HG02642 (cell line): ENCODE data around the gene HOXA1.

Experiments
- ATAC-seq: cut with Tn5 transposase; IDR thresholded peaks from one replicate; pipeline ENCODE4 v1.9.1; 2021; ENCODE audit warnings: mild to moderate bottlenecking; ENCODE audit not compliant: unreplicated experiment, poor library complexity

The HOXA1 gene

DNA sequence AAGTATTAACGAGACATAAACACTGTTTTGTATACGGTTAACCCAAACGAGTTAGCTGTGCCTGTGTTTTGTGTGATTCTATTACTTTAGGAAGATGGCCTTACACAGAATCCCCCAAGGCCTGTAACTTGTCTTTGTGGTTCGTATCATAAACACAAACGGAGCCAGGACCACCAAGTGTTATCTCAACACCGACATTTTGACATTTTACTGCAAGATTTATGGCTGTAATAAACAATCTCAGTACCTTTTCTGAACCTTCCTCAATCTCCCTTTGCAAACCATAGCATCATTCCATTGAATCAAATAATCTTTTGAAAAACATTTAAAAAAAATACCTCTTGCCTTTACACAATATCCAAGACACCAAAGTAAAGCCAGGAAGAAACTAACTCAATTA lies 37.2 kb upstream of the HOXA1 start:
- no peak for ATAC-seq

DNA sequence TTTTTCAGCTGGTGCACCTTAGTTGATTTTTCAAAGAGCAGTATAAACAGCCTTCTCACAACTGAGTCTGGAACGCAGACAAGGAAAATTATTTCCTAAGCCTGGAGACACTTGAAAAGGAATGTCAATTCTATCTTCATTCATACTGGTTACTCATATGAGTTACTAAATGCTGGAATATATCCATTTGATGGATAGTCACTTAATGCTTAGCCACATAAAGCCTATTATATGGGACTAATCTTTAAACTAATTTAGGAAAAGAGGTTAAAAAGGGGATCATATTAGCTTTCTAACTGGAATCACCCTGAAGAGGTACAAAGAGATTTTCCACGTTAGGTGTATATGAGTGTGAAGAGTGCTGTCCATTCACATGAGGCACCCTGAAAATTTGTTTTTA lies 36.4 kb upstream of the HOXA1 start:
- ATAC-seq = no peak

DNA sequence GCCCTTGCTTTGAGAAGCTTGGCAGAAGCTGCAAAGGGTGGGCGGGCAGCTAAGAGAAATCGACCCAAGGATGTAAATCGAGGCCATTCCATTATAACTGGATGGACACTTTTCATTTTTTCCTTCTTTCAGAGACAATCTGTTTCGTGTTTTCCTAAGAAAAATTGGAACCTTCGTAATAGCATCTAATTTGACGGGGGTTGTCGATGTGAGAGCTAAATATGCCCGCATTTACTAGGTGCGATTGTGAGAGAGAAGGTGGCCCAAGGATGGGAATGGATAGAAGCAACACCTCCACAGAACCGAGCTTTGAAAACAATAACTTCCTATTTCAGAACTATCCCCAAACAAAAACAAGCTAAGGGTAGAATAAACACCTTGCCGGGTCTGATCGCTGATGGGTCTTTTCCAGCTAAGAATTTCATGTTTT lies 35.6 kb upstream of the HOXA1 start:
- no peak for ATAC-seq

DNA sequence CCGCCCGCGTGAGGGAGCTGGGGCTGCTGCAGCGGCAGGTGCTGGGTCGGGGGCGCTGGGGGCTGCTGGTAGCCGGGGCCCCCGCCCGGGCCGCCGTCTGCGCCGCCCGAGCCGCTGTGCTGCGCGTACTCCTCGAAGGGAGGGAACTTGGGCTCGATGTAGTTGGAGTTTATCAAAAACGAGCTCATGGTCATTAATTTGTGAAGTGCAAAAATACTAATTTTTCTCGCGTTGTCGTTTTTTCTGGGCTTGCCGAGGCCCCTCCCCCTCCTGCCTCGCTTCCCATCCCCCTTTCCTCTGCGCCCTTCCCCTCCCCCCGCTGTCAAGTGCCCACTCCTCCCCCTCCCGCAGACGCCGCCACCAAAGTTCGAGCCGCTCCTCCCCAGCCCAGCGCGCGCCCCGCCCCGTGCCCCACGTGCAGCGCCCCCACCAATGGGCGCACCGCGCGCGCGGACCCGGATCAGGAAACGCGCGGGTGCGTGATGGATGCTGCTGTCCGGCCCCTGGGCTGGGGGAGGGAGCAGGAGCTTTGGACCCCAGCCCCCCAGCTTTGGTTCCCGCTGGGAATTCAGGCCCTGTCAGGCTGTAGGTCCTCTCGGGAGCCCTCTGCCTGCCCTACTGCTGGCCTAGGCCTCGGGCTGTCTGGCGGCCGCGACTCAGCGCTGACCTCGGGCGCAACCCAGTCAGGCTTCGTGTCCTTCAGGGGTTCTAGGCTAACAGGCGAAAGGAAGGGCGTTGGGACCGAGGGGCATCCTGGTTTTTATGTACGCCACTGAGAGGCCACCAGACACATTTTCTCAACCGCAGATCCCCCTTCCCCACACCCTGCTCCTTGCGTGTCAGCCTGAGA lies 35.0 kb upstream of the HOXA1 start, which contains the start of gene HOXA4:
Gene HOXA4, minus strand, starts transcription at position 218 of the 850 bp plus-strand sequence. Its CDS starts 24 bp downstream, at position 194.
- ATAC-seq = no peak

DNA sequence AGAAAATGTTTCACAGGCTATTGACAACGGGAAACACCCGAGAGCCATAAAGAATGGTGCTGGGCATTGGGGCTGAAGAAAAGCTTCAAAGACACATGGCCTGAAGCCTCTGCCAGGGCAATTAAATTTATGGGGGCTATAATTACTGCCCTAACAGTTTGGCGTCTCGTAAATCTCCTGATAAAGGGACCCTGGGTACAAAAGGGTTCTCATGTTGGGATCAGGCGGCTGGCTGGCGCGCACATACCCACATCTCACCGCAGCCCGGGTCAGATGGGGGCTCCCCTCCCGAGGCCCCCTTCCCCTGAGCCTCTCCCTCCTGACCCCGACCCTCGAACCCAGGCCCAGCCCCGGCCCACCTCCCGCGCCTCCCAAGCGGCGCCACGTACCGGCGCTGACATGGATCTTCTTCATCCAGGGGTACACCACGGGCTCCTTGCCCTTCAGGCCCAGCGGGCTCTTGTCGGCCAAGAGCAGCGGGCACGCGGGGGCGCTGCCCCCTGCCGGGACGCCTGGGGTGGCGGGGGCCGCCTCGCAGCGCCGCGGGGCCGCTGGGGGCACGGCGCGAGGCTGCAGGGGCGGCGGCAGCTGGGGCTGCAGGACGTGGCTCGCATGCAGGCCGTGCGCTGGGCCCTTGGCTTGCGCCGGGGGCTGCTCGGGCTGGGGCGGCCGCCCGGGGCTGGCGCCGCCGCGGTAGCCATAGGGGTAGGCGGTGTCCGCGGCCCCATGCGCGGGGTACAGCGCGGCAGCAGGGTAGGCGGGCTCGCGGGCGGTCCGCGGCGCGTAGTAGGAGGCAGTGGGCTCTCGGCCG lies 34.1 kb upstream of the HOXA1 start:
- ATAC-seq = no peak

DNA sequence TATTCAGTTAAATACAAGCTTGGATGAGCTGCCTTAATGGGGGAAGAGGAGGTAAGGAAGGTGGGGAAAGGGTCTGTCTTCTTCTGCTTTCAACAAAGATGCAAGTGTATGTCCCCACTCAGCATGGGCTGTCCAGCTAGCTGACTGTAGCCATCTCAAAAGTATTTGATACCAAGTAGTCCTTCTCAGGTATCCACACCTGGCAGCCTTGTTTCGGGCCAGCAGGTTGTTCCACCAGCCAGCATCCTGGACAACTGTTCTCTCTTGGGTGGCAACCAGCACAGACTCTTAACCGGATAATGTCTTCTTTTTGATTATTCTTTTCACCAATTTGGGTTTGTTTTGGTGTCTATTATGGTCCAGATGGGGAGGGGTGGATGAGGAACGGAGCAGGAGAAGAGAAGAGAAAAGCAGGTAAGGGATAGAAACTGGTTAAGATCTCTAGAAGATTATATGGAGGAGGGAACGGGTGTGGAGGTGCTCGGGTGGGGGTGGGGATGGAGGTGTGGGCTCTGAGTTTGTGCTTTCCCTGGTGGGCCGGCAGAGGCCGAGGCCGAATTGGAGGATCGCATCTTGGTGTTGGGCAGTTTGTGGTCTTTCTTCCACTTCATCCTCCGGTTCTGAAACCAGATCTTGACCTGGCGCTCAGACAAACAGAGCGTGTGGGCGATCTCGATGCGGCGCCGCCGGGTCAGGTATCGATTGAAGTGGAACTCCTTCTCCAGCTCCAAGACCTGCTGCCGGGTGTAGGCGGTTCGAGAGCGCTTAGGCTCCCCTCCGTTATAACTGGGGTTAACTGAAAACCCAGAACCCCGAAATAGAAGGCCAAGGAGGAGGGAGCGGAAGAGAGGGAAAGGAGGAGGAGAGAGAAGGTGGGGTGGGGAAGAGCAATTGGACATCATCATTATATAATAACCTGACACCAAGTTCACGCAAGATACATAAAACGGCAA lies 33.3 kb upstream of the HOXA1 start:
- no peak for ATAC-seq

DNA sequence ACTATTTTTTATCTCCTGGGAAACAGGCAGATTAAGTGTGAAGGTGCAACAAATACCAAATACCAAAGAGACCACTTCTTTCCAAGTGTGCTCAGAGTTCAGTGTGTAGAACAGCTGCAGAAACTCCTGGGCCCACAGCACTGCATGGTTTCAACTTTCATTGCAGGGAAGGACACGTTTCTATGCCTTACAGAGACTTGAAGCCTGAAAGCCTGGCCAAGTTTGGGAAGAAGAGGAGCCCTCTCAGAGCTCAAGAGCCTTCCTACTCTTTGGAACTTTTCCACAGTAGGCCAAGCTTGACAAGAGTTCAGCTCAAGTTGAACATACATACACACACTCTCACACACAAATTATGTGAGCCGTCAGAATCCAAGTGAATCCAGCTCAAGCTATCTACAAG lies 32.2 kb upstream of the HOXA1 start:
- ATAC-seq = no peak

DNA sequence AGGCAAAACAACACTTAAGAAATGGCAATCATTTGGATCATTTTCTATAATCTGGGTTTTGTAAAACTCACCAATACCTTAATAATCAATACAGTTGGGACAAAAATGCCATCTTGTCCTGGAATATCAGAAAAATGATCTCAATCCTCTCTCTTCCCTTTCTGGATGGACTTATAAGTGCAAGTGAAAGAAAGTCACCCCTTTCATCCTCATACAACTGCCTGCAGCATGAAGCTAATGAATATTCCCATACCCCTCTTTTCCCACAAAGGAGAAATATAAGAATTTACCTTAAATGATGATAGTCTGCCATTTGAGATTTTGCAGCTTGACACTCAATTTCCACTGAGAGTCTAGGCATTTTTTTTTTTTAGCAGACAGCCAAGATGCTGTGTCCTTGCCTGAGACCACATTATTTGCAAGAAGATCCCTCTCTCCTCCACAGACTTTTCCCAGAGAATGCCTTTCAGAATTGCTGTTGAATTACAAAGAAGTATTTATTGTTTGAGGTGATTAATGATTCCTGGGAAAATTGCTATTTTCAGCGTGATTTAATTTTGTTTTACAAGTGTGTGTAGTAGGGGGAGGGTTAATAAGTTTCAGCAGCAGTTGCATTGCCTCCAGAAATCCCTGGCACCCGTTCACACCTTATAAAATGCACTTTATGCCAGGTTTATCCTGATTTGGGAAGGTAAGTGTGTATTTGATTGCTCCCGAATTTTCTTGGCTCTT lies 31.0 kb upstream of the HOXA1 start:
- ATAC-seq = no peak

DNA sequence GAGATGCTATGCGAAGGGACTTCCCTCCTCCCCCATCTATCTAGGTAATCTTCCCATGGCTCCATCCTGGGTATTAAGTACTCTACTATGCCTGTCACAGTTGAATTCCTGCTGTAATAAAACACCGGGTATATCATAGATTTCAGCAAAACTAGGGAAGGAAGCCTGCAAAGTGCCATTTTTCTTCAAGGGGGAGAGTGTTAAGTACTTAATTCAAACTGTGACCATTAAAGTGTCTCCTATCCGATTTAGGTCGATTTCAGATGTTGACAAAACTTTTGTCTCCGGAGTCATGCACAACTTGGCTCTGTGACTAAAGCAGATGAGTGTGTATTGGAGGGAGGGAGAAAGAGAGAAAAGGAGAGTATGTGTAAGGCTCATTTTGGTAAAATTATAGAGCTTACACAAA lies 30.2 kb upstream of the HOXA1 start:
- no peak for ATAC-seq

DNA sequence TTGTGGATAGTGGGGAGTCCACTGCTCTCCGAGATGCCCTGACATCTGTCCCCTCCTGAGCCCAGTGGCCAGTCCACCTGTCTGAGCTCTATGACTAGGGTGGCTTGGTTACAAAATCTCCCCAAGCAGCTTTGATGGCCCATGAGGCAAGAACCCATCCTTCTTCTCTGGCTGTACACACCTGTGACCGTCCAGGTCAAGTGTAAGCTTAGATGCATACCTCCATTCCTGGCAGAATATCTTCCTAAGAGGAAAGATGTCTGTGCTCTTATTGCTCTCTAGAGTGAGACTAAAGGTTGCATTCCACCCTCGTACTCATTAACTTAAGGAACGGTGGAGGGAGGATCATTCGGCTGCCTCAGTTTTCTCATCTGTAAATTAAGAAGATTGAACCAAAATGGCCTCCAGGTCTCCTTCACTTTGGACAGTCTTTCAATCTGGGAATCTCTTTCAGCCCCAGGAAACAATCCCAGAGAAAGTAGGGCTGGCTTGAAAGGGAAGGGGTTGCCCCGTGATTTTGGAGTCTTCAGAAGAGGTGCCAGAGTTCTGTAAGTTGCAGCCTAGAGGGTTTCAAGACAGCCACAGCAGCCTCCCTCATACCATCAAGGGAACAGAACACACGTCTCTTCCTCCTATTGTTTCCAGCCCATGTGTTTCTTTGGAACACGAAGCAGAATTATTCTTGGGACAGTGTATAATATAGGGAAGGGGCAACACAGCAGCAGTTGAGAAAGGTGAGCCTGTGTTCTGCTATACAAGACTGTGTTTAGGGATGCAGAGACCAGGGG lies 29.3 kb upstream of the HOXA1 start:
- ATAC-seq = no peak

DNA sequence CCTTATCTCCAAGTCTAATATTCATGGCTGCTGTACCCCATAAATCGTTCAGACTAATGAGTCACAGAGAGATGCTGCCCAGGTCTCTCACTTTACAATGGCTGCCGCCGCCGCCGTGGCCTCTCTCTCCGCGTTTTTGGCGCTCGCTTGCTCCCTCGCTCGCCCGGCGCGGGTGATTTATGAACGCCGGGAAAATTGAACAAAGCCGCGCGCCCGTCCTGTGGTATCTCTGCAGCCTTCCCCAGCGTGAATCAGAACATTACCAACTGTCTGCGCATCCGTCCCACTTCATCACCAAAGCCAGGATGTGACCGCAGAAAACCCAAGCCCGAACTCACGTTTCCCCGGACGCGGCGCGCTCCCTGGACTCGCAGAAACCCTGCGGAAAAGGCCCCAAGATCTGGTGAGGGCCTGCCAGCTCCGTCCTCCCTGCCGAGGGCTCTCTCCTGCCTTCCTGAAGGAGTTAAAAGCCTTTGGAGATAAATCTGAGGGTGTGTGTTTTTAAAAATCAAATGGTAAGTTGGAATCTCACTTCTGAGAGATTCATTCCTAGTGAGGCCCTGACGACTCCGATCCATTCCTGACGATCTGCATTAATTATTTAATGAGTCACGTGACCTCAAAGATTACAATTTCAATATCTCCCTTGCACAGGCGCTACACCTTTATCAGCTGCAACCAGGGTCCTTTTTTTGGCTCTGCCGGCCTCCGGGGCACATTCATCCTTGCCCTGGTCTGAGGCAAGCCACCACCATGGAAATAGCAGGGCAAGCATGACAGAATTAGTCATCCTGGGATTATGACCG lies 28.5 kb upstream of the HOXA1 start:
- no peak for ATAC-seq

DNA sequence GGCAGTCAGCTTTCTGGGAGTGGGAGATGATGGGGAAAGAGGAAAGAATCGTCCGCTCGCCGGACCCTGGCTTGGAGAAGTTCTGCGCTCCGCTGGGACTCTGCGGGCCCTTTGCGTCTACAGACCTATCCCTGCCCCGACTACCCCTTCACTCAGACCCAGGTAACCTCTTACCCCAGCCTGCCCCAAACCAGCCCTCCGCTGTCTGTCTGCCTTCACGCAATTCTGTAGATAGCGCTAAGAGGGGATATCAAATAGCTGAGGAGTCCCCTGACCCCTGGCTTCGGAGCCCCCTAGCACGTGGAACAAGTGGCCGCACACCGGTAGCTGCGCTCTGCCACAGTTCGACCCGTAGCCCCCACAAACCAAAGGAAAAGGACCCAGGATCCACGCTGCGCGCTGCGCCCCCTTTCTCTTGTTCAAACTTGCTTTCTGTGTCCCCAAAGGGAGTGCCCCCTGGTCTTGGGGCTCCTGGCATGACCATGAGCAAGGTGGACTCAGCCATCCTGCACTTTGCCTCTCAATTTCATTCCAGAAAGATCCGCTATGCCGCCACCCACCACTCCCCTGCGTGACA lies 27.8 kb upstream of the HOXA1 start:
- no peak for ATAC-seq

DNA sequence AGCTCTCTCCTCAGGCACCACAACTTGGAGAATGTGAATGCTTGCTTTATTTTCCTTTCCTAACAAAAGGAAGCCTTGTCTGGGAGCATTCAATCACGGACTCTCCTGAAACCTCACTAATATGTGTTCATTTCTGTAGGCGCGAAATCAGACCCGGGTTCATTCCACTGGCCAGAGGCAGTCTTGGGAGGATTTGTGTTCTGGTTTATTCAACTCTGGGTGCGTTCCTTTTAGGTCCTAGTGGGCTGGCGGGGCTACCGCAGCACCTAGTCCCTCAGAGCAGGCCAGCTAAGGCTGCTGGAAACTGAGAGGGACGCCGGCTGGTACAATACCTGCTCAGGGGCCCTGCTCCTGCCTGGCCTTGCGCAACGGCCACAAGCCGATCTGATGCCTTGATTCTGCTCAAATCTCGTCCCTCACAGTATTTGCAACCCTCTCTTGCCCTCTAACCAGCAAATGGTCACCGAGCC lies 27.2 kb upstream of the HOXA1 start:
- no peak for ATAC-seq

DNA sequence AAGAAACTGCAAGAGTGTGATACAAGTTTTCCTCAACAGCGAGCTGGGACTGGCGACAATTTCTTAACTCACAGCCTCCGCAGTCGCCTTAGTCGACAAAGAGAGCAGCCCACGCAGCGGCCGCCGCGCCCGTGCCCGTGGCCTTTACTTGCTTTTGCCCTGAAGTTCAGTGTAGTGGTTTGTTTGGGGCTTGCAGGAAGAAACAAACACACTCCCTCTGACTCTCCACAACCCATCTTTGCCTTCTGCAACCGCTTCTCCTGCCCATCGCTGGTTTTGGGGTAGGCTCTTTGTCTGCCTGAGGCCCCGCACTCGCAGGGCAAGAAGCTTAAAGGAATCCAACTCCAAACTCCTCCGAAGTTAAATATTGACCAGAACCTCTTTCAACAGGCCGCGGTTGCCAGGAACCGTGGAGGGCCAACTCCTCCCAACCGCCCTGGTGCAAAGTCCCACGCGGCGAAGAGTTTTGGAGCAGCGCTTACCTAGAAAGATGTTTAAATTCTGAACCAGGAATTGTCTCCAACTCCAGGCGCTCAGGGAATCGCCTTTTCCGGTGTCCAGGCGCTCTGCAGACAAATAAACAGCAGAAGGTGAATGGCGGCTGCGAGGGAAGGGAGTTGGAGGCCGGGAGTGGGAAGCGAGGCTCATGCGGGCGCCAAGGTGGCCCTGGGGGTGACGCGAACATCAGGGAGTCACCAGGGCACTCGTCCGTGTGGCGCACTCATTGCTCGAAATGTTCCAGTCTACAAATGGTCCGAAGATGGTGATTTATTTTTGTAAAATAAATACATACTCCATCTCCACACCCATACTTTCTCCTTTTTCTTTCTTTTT lies 26.5 kb upstream of the HOXA1 start:
- no peak for ATAC-seq

DNA sequence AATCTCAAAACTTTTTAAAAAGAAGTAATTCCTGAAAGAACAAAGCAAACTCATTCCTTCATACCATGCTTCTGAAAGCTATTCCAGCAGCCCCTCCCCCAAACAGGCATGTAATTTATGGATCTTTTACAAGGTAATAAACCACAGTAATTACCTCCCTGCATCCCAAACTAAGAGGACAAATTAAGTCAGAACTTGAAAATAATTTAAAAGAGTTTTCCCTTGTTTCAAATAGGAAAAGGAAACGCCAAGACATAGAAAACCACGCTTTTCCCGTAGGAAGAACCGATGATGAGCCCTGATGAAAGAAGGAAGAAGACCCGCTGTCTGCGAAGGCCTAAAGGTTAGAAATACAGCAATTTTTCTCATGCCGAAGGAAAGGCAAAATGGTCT lies 25.9 kb upstream of the HOXA1 start:
- no peak for ATAC-seq

DNA sequence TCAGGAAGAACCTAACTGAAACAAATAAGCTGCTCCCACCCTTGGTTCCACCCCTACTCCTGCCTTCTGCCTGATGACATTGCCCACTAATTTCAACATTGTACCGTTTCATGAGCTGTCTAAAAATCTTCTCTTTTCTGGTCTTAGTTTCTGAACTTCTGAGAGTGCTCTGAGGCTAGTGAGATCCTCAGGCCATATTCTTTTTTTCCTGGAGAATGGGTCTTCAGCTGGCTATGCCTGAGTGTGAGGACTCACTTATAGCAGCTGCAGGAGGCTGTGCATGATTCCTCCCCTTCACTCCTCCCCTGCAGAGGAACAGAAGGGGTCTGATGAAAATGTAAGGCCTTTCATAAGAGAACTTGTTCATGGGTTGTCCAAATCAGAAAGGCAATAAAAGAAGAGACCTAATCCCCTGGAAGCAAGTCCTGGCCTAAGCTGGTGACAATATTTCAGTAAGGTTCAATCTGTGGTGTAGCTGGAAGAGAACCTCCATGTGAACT lies 23.7 kb upstream of the HOXA1 start:
- ATAC-seq = no peak

DNA sequence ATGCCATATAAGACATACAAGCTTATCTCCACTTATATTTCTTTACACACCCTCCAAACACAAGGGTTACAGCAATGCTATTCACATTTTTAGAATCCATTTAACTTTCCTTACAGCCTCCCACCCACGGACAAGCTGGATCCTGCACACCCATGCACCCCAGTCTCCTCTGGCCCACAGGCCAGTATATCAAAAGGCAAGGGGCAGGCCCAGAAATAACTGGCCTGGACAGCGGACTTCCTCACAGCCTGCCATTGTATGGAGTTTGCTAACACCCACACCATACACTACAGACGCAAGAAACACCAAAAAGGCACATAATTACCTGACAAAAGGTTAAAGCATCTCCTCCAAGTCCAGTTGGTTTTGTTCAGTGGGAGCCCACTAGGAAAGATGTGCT lies 22.8 kb upstream of the HOXA1 start:
- no peak for ATAC-seq
